Right renal cortex interstitium (tissue), 3 donors: Measurements from ENCODE around the gene NELL2. TPM values are rescaled to one million over a fixed set of nuclear protein-coding genes. Genes with fewer than 3 reads are reported as not detected.

Experiments
- DNase-seq, 3 donors: peaks; one replicate each; pipeline ENCODE4 v3.0.0-alpha.2; 2013; ENCODE audit warnings: low read depth in 3 of 3, low spot score in 2 of 3
- polyA plus RNA-seq, 3 donors: library from polyadenylated mRNA; unstranded; fragments of 120-200 nt; gene quantifications; one replicate each; pipeline ENCODE4 v1.2.1, GENCODE V29; 2013; ENCODE audit not compliant: insufficient read length in 3 of 3

Gene NELL2
- polyA plus RNA-seq, 3 donors: 18.4 to 26.5 (median 25.1) TPM

DNA sequence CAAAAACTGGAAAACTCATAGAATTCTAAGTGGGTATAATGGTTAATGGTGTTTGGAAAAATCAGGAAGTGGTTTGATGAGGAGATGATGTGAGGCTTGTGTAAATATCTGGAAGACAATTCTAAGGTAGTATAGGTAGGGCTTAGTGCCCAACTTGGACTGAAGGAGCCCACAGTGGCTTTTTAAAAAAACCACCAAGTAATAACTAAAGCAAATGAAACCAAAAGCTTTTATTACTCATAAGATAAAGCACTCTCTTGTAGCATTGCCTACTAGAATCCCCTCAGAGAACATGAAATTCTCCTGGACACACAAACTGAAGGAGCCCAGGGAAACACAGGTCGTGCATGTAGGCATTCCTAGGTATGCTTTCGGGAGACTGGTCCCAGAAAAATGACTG is 324.5 kb downstream of the NELL2 start:
- DNase-seq: no peak

GRCh38 chr12:44550377-44550776 is 325.7 kb downstream of the NELL2 start:
- DNase-seq: no peak

DNA sequence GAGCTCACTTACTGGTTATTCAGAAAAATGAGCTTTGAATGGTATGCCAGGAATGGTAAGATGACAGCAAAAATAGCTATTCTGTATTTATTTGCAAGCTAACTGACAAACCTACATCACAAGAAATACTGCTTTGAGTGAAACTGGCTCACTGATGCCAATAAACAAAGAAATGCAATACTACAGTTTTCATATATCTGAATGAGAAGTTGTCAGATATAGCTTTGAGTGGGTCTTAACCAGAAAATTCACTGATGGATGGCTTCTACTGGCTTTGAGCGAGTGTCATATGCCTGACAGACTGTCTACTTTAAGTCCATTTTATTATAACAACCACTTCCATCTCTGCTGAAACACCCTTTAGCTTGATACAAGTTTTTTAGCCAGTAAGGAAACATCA is 330.1 kb downstream of the NELL2 start:
- DNase-seq: no peak

DNA sequence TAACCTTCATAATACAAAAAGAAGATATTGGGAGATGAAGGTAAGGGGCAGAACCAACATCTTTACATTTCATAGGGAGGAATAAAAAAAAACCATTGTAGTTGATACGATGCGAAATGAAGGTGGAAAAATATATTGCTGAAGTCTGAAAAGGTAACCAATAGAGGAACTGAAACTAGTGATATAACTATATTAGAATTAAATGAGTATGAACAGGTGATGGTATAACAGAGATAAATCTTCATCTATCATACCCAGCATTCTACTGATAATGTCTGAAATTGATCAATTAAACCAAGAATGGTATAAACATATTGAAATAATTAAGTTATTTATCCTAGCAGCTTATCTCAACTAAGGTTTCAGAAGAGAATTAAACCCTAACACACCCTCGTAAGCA is 332.1 kb downstream of the NELL2 start:
- DNase-seq: no peak

DNA sequence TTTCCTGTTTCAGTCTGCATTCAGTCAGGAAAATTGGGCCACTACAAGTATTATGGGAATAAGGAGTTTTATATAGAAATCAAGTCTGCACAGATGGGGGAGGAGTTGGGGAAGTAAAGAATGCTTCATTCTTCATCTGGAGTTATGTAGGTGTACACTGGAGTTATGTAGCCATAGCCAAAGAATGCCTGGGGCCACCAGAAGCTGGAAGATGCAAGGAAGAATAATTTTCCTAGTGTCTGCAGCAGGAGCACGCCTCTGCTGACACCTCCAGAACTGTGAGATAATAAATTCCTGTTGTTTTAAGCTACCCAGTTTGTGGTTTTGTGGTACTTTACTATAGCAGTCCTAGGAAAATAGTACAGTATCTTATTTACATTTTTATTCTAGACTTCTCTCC is 333.4 kb downstream of the NELL2 start:
- no peak for DNase-seq

GRCh38 chr12:44537354-44537753 is 338.8 kb downstream of the NELL2 start:
- no peak for DNase-seq

- no peak for DNase-seq
These were observed 343.2 kb downstream of the NELL2 start for GRCh38 chr12:44532940-44533339.

DNA sequence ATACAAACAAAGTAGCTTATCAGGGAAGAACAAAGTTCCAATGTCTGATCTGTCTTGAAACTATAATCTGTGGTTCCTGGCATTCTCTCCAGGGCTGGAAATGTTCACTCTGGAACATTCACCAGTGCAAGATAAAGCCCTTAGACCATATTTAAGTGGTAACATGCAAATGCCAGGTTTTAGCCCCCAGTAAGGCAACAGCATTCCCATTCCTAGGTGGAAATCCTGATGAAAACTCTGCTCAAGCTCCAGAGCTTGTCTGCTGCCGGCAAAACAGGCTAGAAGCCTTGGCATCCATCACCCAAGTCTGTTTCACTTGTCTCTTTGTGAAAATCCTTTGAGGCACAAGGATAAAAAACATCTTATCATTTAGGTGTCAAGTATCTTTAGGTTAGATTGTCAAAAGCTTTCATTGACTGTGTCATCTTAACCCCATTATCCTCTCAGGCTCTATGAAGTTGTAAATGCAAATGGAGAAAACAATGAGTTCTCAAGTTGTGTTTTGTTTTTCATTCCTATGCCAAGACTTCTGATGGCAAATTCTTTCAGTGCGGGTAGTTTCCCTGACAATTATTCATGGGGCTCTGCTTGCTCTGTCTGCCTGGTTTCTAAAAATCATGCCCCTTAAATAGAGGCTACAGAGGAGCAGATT is 344.7 kb downstream of the NELL2 start:
- no peak for DNase-seq

DNA sequence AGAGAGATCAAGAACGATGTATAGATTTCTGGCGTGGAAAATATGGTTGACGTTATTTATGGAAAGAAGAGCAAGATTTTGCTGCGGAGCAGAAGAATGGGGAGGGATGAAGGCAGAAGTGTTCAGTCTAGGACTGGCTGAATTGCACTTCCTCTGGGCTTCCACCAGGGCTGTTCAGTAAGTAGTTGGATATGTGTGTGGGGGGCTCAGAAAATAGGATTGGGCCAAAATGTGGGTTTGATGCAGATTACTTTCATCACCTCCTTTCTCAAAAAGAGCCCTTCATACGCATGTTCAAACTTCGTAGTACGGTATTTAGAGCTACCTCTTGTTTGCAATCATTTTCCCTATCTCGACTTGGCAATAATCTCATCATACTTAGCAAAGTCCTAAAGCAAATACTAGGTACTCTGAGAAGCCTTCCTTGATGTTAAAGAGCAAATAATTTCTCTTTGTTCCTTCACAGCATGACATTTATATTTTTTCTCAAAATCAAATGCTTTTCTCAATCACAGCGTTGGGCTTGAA is 349.4 kb downstream of the NELL2 start:
- no peak for DNase-seq

DNA sequence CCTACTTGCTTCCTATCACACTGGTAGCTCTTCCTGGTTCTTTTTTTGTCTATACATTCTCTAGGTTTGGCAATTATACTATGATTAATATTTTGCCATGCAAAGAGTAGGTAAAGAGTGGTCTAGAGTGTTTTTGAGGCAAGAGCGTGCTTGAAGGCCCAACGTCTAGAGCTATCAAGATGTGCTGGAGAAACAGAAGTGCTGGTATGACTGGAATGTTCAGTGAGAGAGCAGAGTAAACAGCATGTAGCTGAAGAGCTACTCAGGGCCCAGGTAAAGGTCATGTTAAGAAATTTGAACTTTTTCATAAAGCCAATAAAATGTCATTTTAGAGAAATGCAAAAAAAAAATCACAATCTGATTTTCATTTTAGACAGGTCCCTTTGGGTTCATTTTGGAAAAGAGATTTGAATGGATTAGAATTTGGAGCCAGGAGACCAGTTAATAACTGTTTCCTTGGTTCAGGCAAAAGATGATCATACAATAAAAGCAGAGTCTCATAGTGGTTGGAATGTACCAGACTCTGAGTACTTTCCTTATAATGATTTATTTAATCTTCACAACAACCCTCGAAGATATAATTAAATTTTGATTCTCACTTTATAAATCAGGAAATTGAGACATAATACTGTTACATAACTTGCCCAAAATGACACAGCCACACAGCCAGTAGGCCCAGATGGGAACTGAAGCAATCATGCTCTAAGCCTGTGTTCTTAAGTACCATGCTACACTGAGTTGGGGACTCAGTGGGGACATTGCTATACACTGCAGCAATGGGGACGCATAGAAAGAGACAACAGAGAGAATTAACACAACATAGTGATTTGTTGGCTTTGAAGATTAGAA is 350.1 kb downstream of the NELL2 start:
- no peak for DNase-seq

GRCh38 chr12:44523828-44524227 is 352.3 kb downstream of the NELL2 start:
- DNase-seq: no peak

GRCh38 chr12:44521702-44522101 is 354.4 kb downstream of the NELL2 start:
- no peak for DNase-seq

DNA sequence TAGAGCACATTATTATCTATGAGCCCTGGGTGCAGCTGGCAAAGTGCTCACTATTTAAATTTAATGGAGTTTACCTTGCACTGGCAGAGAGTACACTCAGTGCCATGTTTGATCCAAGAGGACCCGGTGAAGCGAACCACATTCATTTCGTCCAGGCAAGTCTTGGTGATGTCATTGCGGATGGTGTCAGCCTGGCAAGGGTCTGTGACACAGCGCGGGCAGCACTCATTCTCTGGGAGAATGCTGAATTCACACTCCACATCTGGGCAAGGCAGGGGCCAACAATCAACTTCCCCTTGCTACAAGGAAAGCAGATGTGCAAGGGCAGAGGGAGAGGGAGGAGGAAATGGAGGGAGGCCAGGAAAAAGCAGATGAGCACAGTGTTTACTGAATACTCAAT is 356.2 kb downstream of the NELL2 start:
- DNase-seq: no peak

GRCh38 chr12:44511289-44511688 is 364.8 kb downstream of the NELL2 start:
- DNase-seq: no peak

DNA sequence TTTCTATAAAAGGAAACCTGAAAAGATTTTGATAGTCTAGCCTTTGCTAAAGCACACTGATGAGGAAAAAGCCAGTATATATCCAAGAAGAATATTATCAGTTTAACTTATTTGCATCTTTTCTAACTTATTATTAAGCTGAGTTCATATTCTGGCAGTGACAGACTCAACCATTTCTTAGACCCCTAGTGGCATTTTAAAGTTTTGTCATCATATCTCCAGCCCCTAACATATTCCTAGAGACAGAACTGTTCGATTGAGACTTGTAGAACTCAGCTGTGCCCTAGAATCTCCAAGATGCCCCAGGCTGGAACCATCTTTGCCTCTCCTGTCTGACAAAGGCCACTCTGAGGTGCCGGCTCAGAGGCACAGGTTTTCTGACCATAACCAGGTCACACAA is 365.6 kb downstream of the NELL2 start:
- DNase-seq: no peak

DNA sequence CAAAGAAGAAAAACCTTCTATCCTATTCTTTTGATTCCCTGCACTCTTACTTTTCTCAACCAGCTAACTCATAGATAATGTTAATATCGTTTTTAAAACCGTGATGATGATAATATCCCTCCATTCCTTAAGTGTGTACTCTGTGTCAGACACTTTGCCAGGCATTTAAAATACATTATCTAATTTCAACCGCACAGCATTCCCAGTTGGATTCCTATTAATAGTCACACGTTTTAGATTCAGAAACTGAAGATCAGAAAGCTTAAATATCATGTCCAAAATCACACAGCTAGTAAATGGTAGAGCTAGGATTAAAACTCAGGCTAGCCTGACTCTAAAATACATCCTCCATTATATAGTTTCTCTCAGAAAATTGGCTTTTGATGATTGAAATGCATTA is 366.0 kb downstream of the NELL2 start:
- DNase-seq: no peak

GRCh38 chr12:44509471-44509870 is 366.6 kb downstream of the NELL2 start:
- no peak for DNase-seq

GRCh38 chr12:44507461-44507860 is 368.7 kb downstream of the NELL2 start:
- no peak for DNase-seq

DNA sequence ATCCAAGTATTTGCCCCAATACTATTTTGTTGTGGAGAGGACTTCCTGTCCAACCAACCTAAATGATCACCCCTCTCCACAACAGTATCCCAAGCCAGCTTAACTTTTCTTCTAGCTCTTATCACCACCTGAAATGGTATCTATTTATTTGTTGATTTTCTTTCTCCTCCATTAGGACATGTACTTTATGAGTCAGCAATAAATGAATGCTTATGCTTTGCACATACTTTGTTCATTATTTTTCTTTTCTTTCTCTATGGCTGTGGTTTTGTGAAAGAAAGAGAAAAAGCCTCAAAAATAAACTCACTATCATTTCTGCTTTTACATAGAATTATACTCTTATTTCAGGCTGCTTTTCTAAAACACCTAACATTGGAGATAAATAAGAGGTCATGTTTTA is 371.3 kb downstream of the NELL2 start:
- no peak for DNase-seq

DNA sequence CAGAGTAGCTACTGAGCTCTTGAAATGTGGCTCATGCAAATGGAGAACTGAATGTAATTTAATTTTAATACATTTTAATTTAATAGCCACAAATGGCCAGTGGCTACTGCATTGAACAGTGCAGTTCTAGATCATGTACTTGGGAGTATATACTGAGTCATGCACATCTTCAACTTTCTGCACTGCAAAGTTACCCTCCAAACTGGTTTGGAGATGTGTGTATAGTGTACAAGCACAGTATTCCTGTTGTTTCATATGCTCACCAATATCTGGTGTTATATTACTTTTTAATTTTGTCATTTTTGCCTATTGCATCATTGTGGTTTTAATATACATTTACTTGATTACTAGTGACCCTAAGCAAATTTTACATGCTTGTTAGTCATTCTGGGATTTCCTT is 372.8 kb downstream of the NELL2 start:
- DNase-seq: no peak

GRCh38 chr12:44502681-44503080 is 373.4 kb downstream of the NELL2 start:
- no peak for DNase-seq

GRCh38 chr12:44500423-44500822 is 375.7 kb downstream of the NELL2 start:
- DNase-seq: no peak
